ENCODE data around the gene THUMPD3. TPM values are rescaled to one million over a fixed set of nuclear protein-coding genes. Genes with fewer than 3 reads are reported as not detected.

THUMPD3 gene
- 40.3 and 50.1 TPM in 2 replicates for total RNA-seq

- DNase-seq (ENCODE audit: low read depth), result peak; percentile 92
- H3K4me3 ChIP-seq (ENCODE audit: low read depth, low read length), result peak within 1 kb of the TSS; percentile 68
- no peak for TF ChIP-seq CTCF (IDR thresholded peaks at IDR 0.05; ENCODE audit: insufficient read depth, low read depth, low read length)
These were observed at the start of gene THUMPD3 for GRCh38 chr3:9362731-9363530. TSS of gene THUMPD3 (plus strand) at chr3:9363054. CDS start at chr3:9365069, 2,015 bp downstream.

GRCh38 chr3:9314796-9315195 is 48.1 kb upstream of the THUMPD3 start:
- DNase-seq (ENCODE audit: low read depth), result no peak
- no peak for TF ChIP-seq CTCF (IDR thresholded peaks at IDR 0.05; ENCODE audit: insufficient read depth, low read depth, low read length)
- no peak overlapping the region for H3K4me3 ChIP-seq (ENCODE audit: low read depth, low read length)

- no peak for TF ChIP-seq CTCF (IDR thresholded peaks at IDR 0.05; ENCODE audit: insufficient read depth, low read depth, low read length)
- peak overlapping the region; percentile 41 for H3K4me3 ChIP-seq (ENCODE audit: low read depth, low read length)
- DNase-seq (ENCODE audit: low read depth), result peak; percentile 58
These were observed 45.9 kb upstream of the THUMPD3 start for GRCh38 chr3:9316881-9317361.

GRCh38 chr3:9322780-9323179 is 40.1 kb upstream of the THUMPD3 start:
- DNase-seq (ENCODE audit: low read depth), result no peak
- H3K4me3 ChIP-seq (ENCODE audit: low read depth, low read length), result no peak overlapping the region
- TF ChIP-seq CTCF (IDR thresholded peaks at IDR 0.05; ENCODE audit: insufficient read depth, low read depth, low read length), result no peak

- DNase-seq (ENCODE audit: low read depth), result no peak
- no peak for TF ChIP-seq CTCF (IDR thresholded peaks at IDR 0.05; ENCODE audit: insufficient read depth, low read depth, low read length)
- H3K4me3 ChIP-seq (ENCODE audit: low read depth, low read length), result no peak overlapping the region
These were observed 37.9 kb upstream of the THUMPD3 start for GRCh38 chr3:9324944-9325343.

- no peak for DNase-seq (ENCODE audit: low read depth)
- TF ChIP-seq CTCF (IDR thresholded peaks at IDR 0.05; ENCODE audit: insufficient read depth, low read depth, low read length), result no peak
- no peak overlapping the region for H3K4me3 ChIP-seq (ENCODE audit: low read depth, low read length)
These were observed 35.3 kb upstream of the THUMPD3 start for GRCh38 chr3:9327578-9327977.
